ENCODE measurements around the gene RUNDC1.

DNA sequence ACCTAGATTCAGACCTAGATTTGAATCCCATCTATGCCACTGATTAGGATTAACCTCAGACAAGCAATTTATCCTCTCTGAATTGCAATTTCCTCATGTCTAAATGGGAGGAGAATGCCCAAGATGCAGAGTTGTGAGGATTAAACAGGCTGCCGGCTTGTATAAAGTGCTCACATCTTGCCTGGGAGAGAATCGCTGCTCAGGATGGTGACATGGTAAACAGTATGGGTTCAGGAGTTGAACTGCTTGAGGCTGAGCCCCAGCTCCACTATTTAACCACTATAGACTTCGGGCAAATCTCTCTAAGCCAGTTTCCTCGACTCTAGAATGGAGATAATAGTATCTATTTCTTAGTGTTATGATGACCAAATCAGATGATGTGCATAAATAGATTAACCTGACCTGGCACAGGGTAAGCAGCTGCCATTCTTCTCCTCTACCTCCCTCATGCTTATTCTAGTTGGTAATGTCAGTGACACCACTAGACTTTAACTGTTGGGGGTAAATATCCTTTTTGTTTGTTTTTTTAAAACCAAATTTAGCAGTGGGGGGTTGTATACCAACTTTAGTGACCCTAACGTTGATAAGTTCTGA, 17.1 kb downstream of the RUNDC1 start:
- TF ChIP-seq, protein P1, sequence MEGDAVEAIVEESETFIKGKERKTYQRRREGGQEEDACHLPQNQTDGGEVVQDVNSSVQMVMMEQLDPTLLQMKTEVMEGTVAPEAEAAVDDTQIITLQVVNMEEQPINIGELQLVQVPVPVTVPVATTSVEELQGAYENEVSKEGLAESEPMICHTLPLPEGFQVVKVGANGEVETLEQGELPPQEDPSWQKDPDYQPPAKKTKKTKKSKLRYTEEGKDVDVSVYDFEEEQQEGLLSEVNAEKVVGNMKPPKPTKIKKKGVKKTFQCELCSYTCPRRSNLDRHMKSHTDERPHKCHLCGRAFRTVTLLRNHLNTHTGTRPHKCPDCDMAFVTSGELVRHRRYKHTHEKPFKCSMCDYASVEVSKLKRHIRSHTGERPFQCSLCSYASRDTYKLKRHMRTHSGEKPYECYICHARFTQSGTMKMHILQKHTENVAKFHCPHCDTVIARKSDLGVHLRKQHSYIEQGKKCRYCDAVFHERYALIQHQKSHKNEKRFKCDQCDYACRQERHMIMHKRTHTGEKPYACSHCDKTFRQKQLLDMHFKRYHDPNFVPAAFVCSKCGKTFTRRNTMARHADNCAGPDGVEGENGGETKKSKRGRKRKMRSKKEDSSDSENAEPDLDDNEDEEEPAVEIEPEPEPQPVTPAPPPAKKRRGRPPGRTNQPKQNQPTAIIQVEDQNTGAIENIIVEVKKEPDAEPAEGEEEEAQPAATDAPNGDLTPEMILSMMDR (IDR thresholded peaks at IDR 0.05) = no peak
- no peak for TF ChIP-seq POLR2A (IDR thresholded peaks at IDR 0.05)
